ENCODE results near the gene PC. TPM values are rescaled to one million over a fixed set of nuclear protein-coding genes. Genes with fewer than 3 reads are reported as not detected.

PC gene
- total and polyA plus RNA-seq, 2 experiments from 2014 or later, result 18.3 to 21.7 TPM

- H3K36me3 Mint-ChIP-seq (ENCODE audit: low read depth), result no peaks in the 10 kb centered on the region
- H3K4me3 Mint-ChIP-seq, result no peak overlapping the region
- no peak overlapping the region for H3K4me2 ChIP-seq
- H3K27me3 ChIP-seq (ENCODE audit: insufficient read depth), result no peaks in the 10 kb centered on the region
- no peaks in the 10 kb centered on the region; the same call in 2 of the 3 replicates for H3K9me3 Mint-ChIP-seq
- H3K79me2 ChIP-seq (replicated peaks; ENCODE audit: insufficient read depth), result no peaks in the 10 kb centered on the region
- H3K9me2 ChIP-seq (ENCODE audit: insufficient read depth), result no peaks in the 10 kb centered on the region
- H3K27ac ChIP-seq (ENCODE audit: low read depth), result no peak overlapping the region
- peaks cover 17% of the 10 kb centered on the region for H3K27me3 Mint-ChIP-seq (ENCODE audit: insufficient read depth, low read depth, poor library complexity)
- no peaks in the 10 kb centered on the region for H3K4me1 ChIP-seq (ENCODE audit: insufficient read depth)
- peaks cover 12% of the 10 kb centered on the region for H3K4me1 Mint-ChIP-seq
- no peak overlapping the region for H3K4me3 ChIP-seq
- peaks cover 6% of the 10 kb centered on the region; the same call in 1 of the 2 replicates for H3F3A ChIP-seq (replicated peaks; ENCODE audit: low read depth)
- no peak for ATAC-seq
- no peak overlapping the region; the same call in 1 of the 2 replicates for H3K27ac Mint-ChIP-seq
- H2AFZ ChIP-seq, result no peak overlapping the region
- H4K20me1 ChIP-seq (replicated peaks; ENCODE audit: insufficient read depth), result no peaks in the 10 kb centered on the region
- no peak for TF ChIP-seq JUNB (IDR thresholded peaks at IDR 0.05; ENCODE audit: unreplicated experiment)
- no peak for TF ChIP-seq ZNF462 (CRISPR knock-in tag; IDR thresholded peaks at IDR 0.05)
- no peak for TF ChIP-seq ETS1 (IDR thresholded peaks at IDR 0.05)
- TF ChIP-seq POLR2AphosphoS5 (IDR thresholded peaks at IDR 0.05; ENCODE audit: low read depth), result no peak
- no peak for TF ChIP-seq CTCF (conservative IDR thresholded peaks at IDR 0.05; ENCODE audit: low read depth in 2 of 2)
- no peak for TF ChIP-seq CREB1 (CRISPR knock-in tag; IDR thresholded peaks at IDR 0.05; ENCODE audit: low read depth)
- no peak for TF ChIP-seq EZH2 (IDR thresholded peaks at IDR 0.05; ENCODE audit: low read depth, unreplicated experiment)
- no peak for TF ChIP-seq EZH2phosphoT487 (IDR thresholded peaks at IDR 0.05; ENCODE audit: unreplicated experiment)
- TF ChIP-seq STAT1 (IDR thresholded peaks at IDR 0.05; ENCODE audit: unreplicated experiment), result no peak
- no peak for TF ChIP-seq ZNF114 (CRISPR knock-in tag; IDR thresholded peaks at IDR 0.05)
- no peak for DNase-seq (ENCODE audit: low spot score)
- no peaks in the 10 kb centered on the region for H3K36me3 ChIP-seq (ENCODE audit: insufficient read depth)
These were observed 4.6 kb upstream of the PC start for GRCh38 chr11:66962801-66963200.
